ENCODE measurements around the gene PRKCB.

The PRKCB gene

GRCh38 chr16:23899869-23900268 is 64.1 kb downstream of the PRKCB start:
- Histone ChIP-seq H3K9ac (no peak overlapping the region), H3K4me3 (no peak overlapping the region), H4K20me1 (no peaks in the 10 kb centered on the region), H3K27me3 (no peaks in the 10 kb centered on the region), H3K27ac (no peak overlapping the region), H3K4me2 (no peak overlapping the region), H3K9me3 (no peaks in the 10 kb centered on the region), H3K4me1 (peaks cover 55% of the 10 kb centered on the region), H3K36me3 (no peaks in the 10 kb centered on the region)
- TF ChIP-seq Cebpa-rat (IDR thresholded peaks at IDR 0.05), result no peak

DNA sequence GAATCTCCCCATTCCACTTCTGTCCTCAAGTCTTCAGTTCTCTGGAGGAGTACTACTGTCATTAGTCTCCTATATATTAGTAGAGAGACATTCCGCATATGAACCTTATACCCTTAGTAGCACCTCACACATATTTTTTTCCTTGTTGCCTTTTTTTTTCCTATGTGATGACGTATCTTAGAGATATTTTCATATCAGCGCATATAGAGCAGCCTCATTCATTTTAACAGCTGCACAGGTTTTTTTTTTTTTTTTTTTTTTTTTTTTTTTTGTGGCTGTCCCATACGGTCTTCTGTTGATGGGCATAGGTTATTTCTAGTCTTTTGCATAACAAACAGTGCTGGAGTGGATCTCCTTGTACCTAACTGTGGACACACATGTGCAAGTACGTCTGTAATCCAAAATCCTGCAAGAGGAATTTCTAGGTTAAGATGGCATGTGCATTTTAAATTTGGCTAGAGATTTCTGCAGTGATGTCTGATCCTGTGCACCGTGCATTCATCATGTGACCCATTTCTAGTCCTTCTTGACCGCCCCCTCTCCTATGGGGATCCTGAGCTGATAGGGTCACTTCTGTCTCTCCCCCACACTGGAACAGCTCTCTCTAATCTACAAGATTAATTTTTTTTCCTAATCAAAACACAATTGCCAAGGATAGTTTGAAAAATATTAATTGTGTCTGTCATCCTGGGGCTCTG is 64.8 kb downstream of the PRKCB start:
- Histone ChIP-seq H3K9ac (peak overlapping the region; percentile 20; the same call in 1 of the 2 replicates), H3K36me3 (no peaks in the 10 kb centered on the region), H4K20me1 (no peaks in the 10 kb centered on the region), H3K27me3 (no peaks in the 10 kb centered on the region), H3K4me1 (peaks cover 55% of the 10 kb centered on the region), H3K9me3 (no peaks in the 10 kb centered on the region), H3K27ac (peak overlapping the region; percentile 58), H3K4me3 (no peak overlapping the region), H3K4me2 (peak overlapping the region; percentile 74)
- TF ChIP-seq Cebpa-rat (IDR thresholded peaks at IDR 0.05), result no peak

GRCh38 chr16:23901178-23902033 is 65.6 kb downstream of the PRKCB start:
- no peaks in the 10 kb centered on the region for H3K36me3 ChIP-seq
- no peak overlapping the region for H3K4me3 ChIP-seq
- TF ChIP-seq Cebpa-rat (IDR thresholded peaks at IDR 0.05), result no peak
- H3K27ac ChIP-seq, result peak overlapping the region; percentile 58
- no peaks in the 10 kb centered on the region for H3K27me3 ChIP-seq
- H3K9me3 ChIP-seq, result no peaks in the 10 kb centered on the region
- H3K9ac ChIP-seq, result peak overlapping the region; percentile 20; the same call in 1 of the 2 replicates
- H3K4me1 ChIP-seq, result peaks cover 53% of the 10 kb centered on the region
- no peaks in the 10 kb centered on the region for H4K20me1 ChIP-seq
- peak overlapping the region; percentile 74 for H3K4me2 ChIP-seq

DNA sequence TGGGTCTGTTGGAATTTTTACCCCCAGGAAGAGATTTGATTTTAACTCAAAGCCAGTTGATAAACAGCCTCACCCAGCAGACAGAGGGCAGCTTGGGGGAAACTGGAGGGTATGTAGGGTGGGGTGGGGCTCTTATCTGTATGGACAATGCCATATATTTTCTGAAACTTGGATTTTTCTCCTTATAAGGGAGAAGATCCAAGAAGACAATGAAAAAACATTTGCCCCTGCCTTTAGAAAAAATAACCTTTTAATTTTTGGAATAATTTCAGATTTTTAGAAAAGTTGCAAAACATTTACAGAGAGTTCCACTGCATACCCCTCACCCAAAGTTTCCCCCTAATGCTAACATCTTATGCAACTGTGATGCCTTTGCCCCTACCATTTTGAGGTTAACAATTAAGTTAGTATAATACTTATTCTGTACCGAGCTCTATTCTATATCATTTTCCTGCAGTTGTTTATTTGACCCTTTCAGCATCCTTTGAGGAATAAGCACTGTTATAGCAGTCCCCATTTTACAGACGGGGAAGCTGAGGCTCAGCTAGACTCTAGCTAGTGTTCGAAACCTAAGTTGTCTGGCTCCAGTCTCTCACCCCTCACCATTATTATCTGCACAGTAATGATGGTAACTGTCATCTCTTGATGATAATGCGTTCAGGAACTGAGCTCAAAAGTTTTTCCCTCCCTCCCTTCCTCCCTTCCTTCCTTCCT is 66.4 kb downstream of the PRKCB start:
- Histone ChIP-seq H3K9me3 (no peaks in the 10 kb centered on the region), H3K36me3 (no peaks in the 10 kb centered on the region), H3K27ac (peak overlapping the region; percentile 58; the same call in 1 of the 2 replicates), H3K9ac (no peak overlapping the region), H3K4me2 (peak overlapping the region; percentile 74), H4K20me1 (no peaks in the 10 kb centered on the region), H3K4me1 (peaks cover 45% of the 10 kb centered on the region), H3K4me3 (no peak overlapping the region), H3K27me3 (no peaks in the 10 kb centered on the region)
- no peak for TF ChIP-seq Cebpa-rat (IDR thresholded peaks at IDR 0.05)

DNA sequence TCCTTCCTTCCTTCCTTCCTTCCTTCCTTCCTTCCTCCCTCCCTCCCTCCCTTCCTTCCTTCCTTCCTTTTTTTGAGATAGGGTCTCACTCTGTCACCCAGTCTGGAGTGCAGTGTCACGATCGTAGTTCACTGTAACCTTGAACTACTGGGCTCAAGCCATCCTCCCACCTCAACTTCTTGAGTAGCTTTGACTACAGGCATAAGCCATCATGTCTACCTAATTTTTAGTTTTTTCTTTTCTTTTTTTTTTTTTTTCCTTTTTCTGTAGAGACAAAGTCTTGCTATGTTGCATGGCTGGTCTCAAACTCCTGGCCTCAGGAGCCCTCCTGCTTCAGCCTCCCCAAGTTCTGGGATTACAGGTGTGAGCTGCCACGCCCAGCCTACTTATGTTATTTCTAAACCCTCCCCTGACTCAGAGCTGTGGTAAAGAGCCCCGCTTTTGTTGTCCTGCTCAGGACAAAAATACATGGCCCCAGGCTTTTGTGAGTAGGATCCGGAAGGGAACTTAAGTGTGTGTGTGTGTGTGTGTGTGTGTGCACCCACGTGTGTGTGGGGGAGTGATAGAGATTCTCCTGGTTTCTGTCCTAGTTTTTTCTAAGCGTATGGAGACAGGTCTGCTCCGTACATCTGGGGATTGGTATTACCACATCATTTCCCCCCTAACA is 67.1 kb downstream of the PRKCB start:
- no peaks in the 10 kb centered on the region for H4K20me1 ChIP-seq

DNA sequence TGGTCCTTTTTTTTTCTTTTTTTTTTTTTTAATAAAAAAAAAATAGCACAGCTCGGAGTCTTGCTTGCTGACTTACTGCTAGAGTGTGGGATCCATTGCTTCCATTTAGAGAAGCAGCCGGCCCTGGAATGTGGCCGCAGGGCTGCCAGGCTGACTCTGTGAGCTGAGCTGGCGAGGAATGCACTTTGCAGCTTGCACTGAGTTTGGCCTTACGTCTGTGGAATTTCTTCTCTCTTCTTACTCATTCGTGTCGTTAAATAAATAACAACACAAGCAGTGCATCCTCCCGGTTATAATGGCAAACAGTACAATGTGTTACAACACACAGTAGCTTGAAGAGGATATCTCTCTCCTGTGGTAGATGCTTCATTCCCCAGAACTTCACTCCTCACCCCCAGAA is 69.2 kb downstream of the PRKCB start:
- Histone ChIP-seq H3K27me3 (no peaks in the 10 kb centered on the region), H3K4me3 (no peak overlapping the region), H4K20me1 (no peaks in the 10 kb centered on the region), H3K9ac (no peak overlapping the region), H3K27ac (no peak overlapping the region), H3K9me3 (no peaks in the 10 kb centered on the region), H3K4me1 (peaks cover 32% of the 10 kb centered on the region), H3K36me3 (no peaks in the 10 kb centered on the region), H3K4me2 (no peak overlapping the region)
- no peak for TF ChIP-seq Cebpa-rat (IDR thresholded peaks at IDR 0.05)

More for the DNA sequence above, 67.1 kb downstream of the PRKCB start:
- Histone ChIP-seq H3K4me3 (no peak overlapping the region), H3K36me3 (no peaks in the 10 kb centered on the region), H3K9me3 (no peaks in the 10 kb centered on the region), H3K27me3 (no peaks in the 10 kb centered on the region), H3K4me2 (peak overlapping the region; percentile 37), H3K9ac (no peak overlapping the region), H3K4me1 (peaks cover 38% of the 10 kb centered on the region), H3K27ac (no peak overlapping the region)
- TF ChIP-seq Cebpa-rat (IDR thresholded peaks at IDR 0.05), result no peak

DNA sequence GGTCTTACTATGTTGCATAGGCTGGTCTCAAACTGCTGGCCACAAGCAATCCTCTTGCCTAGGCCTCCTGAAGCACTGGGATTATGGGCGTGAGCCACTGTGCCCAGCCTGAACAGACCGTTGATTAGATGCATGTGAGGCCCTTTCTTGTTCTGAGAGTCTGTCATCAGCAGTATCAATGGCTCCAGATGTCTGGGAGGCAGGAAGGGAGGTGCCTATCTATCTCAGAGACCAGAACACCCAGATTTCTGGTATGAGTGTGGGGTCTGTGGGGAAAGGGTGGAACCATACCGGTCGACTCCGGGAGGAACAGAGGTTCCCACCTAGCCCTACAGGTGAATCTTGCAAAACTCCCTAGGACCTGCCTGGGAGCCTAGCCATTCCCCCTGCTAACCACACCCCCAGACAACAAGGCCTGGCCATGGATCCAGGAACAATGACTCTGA is 71.7 kb downstream of the PRKCB start:
- Histone ChIP-seq H3K9me3 (no peaks in the 10 kb centered on the region), H3K4me3 (no peak overlapping the region), H3K4me1 (peaks cover 15% of the 10 kb centered on the region), H3K27me3 (no peaks in the 10 kb centered on the region), H3K27ac (no peak overlapping the region), H3K9ac (no peak overlapping the region), H4K20me1 (no peaks in the 10 kb centered on the region), H3K36me3 (no peaks in the 10 kb centered on the region), H3K4me2 (no peak overlapping the region)
- no peak for TF ChIP-seq Cebpa-rat (IDR thresholded peaks at IDR 0.05)

GRCh38 chr16:23907903-23908302 is 72.1 kb downstream of the PRKCB start:
- no peak for TF ChIP-seq Cebpa-rat (IDR thresholded peaks at IDR 0.05)
- no peaks in the 10 kb centered on the region for H3K36me3 ChIP-seq
- H3K4me1 ChIP-seq, result peaks cover 17% of the 10 kb centered on the region
- H3K27ac ChIP-seq, result no peak overlapping the region
- no peak overlapping the region for H3K9ac ChIP-seq
- H3K9me3 ChIP-seq, result no peaks in the 10 kb centered on the region
- no peaks in the 10 kb centered on the region for H4K20me1 ChIP-seq
- H3K27me3 ChIP-seq, result no peaks in the 10 kb centered on the region
- no peak overlapping the region for H3K4me3 ChIP-seq
- H3K4me2 ChIP-seq, result no peak overlapping the region

GRCh38 chr16:23908790-23909189 is 73.0 kb downstream of the PRKCB start:
- Histone ChIP-seq H3K4me2 (no peak overlapping the region), H3K9me3 (no peaks in the 10 kb centered on the region), H3K36me3 (no peaks in the 10 kb centered on the region), H3K27me3 (no peaks in the 10 kb centered on the region), H3K4me1 (peaks cover 20% of the 10 kb centered on the region), H3K9ac (no peak overlapping the region), H4K20me1 (no peaks in the 10 kb centered on the region), H3K27ac (no peak overlapping the region), H3K4me3 (no peak overlapping the region)
- TF ChIP-seq Cebpa-rat (IDR thresholded peaks at IDR 0.05), result no peak

Measured in BLaER1 (cell line).